T-helper 1 cell (primary cell): ENCODE measurements around the gene NLGN1.

Experiments
- DNase-seq, 5 donors: peaks; one replicate each; pipeline ENCODE4 v3.0.0-alpha.2; 2012 to 2020

Gene NLGN1

DNA sequence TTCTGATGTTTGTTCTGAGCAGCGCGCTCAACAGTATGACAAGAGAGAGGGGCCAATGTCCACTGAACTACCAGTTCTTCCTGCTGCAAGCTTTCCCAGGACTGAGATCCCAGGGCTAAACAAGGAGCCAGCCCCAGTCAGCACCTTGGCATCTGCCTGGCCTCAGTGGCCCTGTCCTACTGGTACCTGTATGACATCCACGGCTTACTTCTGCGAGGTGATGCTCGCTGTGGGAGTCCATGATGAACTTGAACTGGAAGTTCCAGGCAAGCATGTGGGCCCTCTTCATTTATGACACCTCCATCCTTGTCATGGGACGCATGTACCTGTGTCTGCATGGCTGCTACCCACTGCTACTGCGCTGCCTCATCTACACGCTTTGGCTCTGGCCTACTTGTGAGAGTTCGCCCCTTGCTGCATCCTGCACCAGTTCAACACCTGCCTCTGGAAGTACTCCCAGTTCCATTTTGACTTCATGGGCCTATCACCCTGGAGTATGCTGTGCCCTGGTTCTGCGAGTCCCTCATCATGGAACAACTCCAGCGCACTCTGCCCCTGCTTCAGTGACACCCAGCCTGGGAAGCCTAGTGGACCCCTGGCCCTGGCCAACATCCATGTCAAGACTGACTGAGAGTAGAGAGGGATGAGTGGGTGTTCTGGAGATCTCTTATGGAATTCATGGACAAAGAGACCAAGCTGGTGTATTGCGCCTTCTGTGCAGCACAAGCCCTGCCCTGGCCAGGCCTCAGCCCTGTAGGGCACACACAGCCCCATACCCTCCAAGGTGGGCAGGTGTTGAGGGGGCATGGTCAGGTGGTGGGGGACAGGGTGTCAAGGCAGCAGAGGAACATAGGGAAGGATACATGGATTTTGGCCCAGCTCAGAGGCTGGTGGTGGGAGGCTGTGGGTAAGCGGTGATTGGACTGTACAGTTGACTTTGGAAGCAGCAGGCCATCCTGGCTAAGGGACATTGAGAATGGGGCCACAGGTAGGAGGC is 246.8 kb downstream of the NLGN1 start:
- DNase-seq, result no peak

DNA sequence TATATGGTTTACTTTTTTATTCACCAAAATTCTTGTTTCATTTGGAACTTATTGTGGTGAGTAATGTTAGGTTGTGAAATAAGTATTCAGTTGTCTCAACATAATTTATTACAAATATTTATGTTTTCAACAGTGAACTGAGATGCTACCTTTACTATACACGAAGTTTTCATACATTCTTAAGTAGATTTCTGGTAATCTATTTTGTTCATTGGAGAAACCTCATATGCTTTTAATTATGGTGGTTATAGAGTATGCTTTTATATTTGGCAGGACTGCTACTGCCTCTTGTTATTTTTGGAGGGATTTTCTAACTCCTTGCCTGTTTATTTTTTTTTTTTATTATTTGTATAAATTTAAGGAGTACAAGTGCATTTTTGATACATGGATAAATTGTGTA is 253.1 kb downstream of the NLGN1 start:
- DNase-seq, result no peak

DNA sequence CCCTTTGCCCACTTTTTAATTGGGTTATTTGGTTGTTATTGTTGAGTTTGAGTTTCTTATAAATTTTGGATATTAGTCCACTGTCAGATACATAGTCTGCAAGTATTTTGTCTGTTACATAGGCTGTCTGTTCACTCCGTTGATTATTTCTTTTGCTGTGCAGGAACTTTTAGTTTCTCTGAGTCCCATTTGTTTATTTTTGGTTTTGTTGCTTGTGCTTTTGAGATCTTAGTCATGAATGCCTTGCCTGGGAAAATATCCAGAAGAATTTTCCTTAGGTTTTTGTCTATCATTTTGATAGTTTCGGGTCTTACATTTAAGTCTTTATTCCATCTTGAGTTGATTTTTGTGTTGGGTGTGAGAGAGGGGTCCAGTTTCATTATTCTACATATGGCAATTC is 254.5 kb downstream of the NLGN1 start:
- DNase-seq, result no peak

DNA sequence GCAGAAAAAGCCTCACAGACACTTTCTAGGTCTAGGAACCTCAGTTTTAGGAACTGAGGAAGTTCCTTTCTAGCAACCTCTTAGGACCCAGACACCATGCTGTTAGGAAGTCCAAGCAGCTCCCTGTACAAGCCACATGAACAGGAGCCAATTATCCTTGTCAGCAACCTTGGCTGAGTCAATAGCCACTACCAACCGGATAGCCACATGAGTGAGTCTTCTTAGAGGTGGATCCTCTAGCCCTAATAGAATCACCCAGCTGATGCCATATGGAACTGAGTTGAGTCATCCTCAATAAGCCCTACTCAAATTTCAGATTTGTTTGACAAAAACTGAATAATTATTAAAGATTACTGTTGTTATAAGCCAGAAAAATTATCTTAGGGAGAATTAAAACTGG is 256.2 kb downstream of the NLGN1 start:
- no peak for DNase-seq

DNA sequence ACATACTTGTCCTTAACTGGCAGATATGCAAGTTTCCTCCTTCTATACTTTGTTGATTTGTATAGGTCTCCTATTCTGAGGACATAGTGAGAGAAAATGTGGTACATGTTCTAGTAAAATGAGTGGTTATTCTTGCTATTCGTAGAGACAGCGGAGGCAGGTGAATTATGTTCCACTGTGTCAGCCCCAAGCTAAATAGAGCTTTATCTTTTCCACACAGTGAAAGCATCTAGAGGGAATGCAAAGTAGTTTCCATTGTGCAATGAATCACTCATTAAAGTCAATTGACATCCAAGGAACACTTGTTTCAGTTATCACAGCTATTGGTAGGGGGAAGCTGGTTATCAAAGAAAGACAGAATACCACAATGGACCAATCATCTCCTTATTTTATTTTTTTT is 262.4 kb downstream of the NLGN1 start:
- DNase-seq, result no peak

DNA sequence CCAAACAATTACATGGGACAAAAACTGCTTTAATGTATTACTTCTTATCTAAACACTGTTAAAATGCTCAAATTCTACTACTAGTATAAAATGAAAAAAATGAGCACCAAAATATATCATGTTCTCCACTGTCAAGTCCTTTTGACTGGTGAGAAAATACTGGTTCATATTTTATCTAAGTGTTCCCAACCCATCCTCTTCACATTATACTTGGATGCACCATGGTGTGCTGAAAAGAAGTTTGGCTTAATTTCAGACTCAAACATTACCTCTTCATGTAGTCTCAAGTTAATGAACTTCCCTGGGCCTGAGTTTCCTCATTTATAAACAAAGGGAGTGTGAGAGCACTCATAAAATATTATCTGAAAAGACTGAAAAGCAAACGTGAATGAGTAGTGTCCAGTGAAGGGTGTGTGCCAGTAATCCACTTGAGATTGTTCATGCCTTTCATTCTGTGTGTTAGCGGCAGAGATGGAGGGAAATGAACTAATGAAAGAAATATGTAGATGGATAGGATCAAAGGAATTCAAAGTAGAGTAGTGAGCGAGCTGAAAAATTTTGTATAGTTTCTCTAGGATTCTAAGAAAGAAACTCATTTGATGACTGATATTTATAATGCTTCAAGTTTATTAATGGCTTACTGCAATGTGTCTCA is 263.2 kb downstream of the NLGN1 start:
- DNase-seq, result no peak

DNA sequence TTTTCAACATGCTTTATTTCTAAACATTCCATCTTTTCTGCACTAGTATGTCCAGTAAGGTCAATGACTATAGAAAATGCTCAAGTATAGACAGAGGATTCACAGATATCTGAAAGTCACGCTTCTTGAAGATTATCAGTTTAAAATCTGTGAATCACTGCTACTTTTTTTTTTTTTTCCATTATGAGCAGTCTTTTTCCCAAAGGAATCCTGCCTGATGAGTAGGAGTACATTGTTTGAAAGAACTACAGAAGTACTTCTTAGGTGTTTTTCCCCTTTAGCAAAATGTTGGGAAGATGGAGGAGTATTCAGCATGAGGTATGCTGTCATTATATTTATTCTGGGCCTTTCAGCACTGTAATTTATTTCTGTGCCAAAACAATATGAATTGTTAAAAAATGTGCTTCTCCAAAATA is 266.2 kb downstream of the NLGN1 start:
- no peak for DNase-seq

DNA sequence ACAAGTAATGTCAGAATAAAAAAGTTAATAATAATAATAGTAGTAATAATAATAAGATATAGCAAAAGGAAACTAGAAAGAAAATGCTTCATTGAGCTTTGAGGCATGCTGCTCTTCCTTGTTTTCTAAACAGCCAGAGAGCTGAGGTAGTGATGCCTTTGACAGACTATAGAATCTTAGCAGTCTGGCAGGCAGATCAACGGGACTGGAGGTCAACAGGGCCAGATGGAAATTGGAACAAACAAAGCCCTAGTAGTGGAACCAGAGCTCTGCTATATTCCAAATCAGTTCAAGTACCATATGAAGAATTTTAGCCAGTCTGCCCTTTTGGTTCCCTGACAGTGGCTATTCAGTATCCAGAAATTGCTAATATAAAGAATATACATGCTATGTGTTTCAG is 278.6 kb downstream of the NLGN1 start:
- no peak for DNase-seq

DNA sequence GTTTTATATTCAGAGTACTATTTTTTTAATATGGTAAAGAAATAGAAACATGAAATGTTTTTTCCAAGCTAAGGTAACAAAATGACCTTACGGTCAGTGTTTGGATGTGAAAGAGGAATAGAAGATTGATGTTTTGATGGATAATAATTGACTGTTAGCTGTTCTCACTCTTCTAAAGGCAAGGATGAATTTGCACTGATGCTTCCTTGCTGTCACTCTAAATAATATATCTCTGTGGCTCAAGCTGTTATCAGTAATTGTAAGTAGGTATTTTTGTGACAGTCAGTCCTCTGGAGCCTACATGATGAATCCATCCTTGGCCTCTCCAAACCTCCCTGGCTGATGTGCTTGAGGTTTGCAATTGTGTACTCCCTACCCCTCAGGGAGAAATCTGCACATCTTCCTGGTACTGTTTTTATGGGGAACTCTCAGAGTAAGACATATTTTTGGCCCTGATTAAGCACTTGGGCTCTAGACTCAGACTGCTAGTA is 283.7 kb downstream of the NLGN1 start:
- DNase-seq, result no peak

DNA sequence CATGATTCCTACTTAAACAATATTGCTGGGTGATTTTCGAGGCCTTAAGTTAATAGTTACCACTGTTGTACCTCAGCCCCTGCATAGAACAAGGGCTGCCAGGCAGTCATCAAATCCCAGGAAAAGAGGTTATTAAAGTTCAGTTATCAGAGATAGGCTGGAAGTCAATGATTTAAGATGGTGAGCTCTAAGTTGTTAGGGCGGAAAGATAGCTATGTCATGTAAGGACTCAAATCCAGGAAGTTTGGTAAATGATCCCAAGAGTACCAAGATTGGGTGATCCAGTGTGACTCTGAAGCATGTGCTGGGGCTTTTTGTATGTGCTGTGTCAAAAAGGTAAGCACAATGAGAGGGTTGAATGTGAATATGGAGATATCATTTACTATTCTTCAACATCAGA is 287.9 kb downstream of the NLGN1 start:
- no peak for DNase-seq

DNA sequence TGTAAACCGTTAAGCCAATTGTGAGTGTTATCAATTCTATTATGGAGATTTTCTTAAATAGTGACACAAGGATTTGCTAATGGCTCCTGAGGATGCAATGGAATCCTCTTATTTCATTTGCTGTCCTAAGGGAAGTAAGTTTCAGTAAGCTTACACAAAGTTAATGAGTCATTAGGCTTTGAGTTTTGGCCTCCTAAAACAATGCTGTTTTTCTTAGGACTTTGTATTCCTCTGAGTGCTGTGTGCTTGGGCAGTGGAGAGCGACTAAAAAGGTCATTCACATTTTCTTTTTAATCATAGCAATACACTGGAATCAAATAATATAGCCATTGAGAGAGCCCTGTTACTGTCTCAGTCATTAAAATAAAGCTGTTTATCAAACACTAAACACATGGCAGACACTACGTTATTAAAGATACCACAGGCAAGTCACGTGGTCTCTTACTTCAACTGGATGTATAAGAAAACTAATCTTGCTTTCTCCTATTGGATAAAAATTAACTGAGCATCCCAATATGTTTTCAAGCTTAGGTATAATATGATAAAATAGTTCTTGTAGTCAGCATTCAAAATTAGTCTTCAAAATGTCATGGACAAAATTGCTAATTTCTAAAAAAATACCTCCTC is 290.8 kb downstream of the NLGN1 start:
- DNase-seq, result no peak

DNA sequence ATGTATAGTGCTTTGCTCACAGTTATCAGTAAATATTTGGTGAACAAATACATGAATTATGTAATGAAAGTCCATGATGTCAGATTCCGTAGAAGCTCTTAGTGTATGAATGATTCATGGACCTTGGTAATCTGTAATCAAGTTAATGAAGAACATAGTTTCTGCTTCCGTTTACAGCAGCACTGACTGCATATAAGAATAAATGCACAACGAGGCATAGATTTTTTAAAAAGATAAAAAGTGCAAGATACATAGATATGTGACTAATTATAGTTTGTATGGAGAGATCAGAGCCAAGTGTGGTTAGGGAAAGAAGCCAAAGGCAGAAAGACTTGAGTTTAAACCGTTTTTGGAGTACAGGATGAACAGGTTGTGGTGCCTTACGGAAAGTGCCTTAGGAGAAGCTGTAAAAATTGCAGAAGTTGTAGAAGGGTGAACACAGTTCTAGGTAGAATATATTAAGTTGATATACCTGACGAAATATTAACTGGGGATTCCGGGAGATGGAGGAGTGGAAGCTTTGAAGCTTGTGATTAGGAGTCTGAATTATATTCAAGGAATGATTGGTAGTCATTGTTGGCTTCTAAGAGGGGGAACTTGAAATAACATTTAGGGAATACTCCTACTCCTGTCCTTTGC is 293.1 kb downstream of the NLGN1 start:
- no peak for DNase-seq

DNA sequence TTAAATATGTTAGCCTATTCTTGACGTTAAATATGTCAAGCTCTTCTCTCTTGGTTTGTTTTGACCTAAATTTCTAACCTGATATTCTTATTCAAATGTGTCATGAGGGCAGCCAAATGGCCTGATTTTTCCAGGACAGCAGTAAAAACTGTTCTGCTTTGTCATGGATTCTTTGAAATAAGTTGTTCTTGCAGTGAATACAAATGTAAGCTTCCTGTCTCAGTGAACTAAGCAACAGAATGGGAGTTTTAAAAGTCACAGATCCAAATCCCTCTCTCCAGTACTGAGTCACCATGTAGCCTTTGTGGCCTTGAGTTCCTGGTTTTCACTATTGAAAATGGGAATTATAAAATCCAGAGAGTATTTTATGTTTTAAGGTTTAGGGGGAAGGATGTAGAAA is 301.8 kb downstream of the NLGN1 start:
- DNase-seq, result no peak

DNA sequence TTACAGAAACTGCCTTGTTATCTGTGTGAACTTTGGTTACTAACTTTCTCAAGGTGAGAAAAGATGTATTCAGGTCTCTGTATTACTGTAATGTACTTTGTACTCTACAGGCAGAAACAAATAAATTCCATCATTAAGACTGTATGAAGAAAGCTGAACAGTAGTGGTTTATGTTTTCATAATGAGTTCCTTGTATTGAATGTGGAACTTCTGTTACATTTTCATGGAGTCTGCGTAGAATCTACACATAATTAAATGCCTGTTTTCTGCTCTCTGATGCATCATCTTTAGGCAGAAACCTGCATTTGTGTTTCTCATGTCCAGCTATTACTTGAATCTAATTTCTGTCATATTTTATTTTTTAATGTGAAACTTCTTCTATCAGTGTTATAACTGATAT is 302.8 kb downstream of the NLGN1 start:
- DNase-seq, result no peak

DNA sequence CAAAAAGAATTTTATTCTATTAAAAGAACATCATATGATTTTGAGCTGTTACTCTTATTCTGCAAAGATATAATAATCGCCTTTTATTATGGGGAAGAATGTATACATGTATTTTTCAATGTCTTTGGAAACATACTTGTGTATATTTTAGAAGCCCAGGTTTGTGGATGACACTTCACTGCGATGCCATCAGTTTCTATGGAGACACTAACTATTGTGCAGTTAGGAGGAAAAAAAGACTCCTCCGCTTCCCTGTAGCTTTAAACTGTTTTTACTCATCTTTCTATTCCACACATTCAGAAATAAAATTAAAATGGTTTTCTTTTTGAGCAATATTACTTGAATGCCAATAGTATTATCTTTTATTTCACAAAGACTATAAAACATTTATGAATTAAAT is 305.0 kb downstream of the NLGN1 start:
- DNase-seq, result no peak

DNA sequence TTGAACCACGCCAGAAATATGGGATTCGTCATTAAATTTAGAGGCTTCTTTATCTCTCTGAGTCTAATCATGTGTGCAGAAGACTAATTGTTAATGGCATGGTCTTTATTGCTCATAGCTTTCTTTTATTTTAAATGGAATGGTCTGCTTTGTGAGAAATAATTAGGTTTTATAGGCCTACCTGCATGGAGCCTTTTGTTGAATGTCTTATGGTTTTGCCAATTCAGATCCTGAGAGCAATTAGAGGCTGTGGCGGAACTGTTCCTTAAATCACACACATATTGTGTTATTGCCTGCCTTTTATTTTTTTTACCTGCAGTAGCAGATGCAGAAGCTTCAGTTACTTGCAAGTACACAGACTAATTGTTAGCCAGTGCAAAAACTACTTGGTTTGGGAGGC is 306.2 kb downstream of the NLGN1 start:
- no peak for DNase-seq

DNA sequence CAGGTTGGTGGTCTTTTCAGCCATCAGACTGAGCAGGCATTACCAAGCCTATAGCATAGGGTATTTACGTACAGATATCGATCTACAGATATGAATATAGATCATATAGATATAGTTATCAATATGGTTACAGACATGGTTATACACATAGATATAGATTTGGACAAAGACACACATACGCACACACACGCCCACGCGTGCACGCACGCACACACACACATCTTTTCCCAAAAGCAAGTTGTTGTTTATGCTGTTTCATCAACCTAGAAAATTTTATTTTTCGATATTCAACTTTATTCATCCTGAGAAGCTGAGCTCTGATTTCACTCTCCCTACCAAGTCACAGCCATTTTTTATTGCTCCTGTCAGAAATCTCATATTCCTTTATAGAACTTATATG is 309.1 kb downstream of the NLGN1 start:
- no peak for DNase-seq

DNA sequence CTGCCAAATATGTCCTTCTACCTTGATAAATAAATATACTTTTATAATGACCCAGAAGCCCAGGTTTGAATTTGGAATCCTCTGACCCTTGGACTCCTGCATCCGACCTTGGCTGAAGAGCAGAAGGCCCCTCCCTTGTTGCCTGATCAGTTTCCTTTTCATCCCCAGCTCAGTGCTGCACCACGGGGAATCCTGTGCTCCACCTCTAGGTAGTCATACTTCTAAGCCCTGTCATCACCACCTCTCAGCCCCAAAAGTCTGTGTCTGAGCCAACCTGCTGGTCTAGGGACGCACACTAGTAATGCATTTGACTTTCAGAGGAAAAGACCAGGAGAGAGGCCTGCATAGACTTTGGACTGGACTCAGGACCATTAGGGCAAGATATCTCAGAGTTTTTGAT is 310.6 kb downstream of the NLGN1 start:
- no peak for DNase-seq

DNA sequence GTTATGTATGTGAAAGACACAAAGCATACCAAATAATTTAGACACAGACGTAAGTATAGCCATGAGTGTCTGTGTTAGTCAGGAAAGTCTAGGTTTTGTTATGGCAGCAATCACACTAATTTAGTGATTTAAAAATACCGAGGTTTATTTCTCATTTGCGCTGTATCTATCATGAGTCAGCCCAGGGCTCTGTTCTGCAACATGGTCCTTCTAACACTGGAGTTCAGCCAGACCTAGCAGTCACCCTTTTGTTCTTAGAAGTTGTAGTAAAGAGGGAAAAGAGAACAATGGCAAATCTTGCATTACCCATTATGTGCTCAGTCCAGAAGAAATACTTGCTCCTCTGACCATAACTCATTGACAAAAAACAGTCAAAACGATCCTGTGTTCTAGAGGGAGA is 311.5 kb downstream of the NLGN1 start:
- DNase-seq, result no peak

DNA sequence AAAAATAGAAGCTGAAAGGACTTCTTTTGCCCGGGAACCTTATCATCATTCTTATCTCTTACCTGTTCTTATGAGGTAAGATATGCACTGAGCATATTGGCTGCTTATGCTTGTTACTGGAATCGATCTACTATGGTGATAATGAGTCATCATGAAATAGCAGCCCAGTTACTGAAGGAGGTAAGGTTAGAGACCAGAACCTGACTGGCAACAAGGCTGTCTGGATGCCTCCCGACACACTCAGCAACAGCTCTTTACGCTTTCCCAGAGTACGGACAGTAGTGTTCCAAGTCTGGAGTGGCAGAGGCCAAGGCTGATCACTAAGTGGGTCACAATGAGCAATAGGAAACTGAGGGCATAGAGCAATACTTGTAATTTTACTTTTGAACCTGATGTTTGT is 314.1 kb downstream of the NLGN1 start:
- DNase-seq, result no peak

DNA sequence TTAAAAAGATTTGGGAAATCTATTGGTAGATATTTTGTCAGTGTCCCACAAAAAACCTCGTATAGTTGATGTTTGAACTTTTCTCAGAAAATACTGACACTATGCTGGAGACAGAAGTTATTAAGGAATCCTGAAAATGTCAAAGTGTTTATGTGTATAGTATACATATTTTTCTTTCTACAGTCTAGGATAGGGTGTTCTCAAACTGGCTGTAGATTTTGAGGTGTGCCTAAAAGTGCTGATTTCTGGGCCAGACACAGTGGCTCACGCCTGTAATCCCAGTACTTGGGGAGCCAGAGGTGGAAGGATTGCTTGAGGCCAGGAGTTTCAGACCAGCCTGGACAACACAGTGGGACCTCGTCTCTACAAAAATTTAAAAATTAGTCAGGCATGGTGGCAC is 322.0 kb downstream of the NLGN1 start:
- DNase-seq, result no peak

DNA sequence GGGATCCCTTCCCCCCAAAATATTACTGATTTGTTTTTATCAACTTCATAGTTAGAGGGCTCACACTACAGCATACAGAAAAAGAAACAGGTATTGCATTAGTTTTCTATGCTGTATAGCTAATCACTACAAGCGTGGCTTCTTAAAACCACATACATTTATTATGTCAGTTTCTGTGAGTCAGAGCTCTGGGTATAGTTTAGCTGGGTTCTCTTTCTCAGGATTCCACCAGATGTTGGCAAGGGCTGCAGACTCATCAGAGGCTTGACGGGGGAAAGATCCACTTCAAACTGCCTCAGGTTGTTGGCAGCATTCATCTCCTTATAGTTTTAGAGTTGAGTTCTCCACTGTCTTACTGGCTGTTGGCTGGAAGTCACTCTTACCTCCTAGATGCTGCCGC is 328.0 kb downstream of the NLGN1 start:
- no peak for DNase-seq

DNA sequence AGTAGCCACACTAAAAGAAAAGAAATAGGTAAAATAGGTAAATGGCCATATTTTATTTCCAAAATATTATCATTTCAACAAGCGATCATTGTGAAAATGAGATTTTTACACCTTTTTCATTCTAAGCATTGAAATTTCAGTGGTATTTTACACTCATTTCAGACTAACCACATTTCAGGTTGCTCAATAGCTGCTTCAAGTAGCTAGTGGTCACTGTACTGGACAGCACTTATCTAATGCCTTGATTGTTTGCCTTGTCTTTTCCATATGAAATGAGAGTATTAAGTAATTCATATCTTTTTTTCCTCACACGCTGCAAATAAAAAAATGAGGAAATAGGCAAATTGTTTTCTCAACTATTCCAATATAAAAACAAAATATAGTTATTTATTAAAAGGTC is 332.8 kb downstream of the NLGN1 start:
- DNase-seq, result no peak
